ENCODE results near the gene ICA1L. TPM values are rescaled to one million over a fixed set of nuclear protein-coding genes. Genes with fewer than 3 reads are reported as not detected.

The ICA1L gene
- total and polyA plus RNA-seq, 2 of the 13 experiments (the other 11 are each of a cell fraction or from before 2014, with no cell fraction given) = 1.5 to 2.4 TPM

DNA sequence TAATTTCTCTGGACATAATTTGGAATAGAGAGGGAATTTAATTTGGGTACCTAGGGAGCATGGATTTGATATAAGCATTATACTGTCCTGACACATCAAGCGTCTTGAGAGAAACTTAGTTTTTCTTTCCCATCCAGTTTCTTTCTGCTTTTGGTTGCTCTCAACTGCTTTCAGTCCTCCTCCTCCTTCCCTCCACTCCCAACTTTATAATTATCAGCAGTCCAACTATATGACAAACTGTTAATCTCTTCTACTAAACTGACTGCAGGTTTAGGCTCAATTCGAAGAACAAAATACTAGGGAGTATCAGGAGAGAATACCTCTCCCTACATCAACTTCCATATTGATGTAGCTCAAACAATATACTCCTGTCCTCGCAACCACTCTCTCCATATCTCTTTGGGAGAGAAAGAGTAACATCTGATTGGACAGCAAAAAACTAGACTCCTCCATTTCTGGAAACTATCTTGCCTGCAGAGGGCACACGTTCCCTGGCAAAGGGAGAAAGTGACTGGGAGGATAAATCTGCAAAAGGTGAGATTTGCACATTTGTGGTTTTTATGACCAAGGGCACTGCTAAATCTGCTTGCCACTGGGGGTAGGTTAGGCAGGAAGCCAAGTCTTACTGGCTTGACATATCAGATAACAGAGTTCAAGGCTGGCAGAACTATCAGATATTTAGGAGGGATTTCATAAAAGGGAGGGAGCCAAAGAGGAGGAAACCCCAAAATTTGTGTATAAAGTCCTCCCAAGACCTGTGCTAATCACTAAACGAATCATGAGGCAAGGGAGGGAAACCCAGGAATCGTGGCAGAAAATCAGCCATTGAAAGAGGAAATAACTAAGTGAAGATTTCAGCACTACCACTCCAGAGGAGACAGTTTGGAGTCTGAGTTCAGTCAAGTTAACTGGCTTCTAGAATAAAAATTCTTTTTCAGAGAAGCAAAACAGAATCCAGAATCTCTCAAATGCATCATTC, 40.0 kb downstream of the ICA1L start (continued):
- no peak for TF ChIP-seq SOX13 (IDR thresholded peaks at IDR 0.05)
- 0 out of 4 replicates have a peak, but pooled peaks of 1 of the 2 experiments have one; percentile 17 for TF ChIP-seq SOX13 (CRISPR knock-in tag; conservative IDR thresholded peaks at IDR 0.05 in 1 of 2, IDR thresholded peaks at IDR 0.05 in 1 of 2)
- TF ChIP-seq, protein P1, sequence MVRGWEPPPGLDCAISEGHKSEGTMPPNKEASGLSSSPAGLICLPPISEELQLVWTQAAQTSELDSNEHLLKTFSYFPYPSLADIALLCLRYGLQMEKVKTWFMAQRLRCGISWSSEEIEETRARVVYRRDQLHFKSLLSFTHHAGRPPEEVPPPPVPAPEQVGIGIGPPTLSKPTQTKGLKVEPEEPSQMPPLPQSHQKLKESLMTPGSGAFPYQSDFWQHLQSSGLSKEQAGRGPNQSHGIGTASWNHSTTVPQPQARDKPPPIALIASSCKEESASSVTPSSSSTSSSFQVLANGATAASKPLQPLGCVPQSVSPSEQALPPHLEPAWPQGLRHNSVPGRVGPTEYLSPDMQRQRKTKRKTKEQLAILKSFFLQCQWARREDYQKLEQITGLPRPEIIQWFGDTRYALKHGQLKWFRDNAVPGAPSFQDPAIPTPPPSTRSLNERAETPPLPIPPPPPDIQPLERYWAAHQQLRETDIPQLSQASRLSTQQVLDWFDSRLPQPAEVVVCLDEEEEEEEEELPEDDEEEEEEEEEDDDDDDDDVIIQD (CRISPR knock-in tag; IDR thresholded peaks at IDR 0.05; ENCODE audit: low read depth) = 0 out of 2 replicates have a peak, but pooled peaks have one; percentile 73
- peak; percentile 69; the same call in 1 of the 2 replicates for TF ChIP-seq SMAD3 (CRISPR knock-in tag; IDR thresholded peaks at IDR 0.05)
- no peak for TF ChIP-seq SNAPC2 (CRISPR knock-in tag; IDR thresholded peaks at IDR 0.05)
- no peak for TF ChIP-seq ZNF441 (CRISPR knock-in tag; IDR thresholded peaks at IDR 0.05; ENCODE audit: borderline replicate concordance)
- TF ChIP-seq WIZ (CRISPR knock-in tag; IDR thresholded peaks at IDR 0.05) = no peak
- TF ChIP-seq ZNF3 (CRISPR knock-in tag; IDR thresholded peaks at IDR 0.05) = no peak
- TF ChIP-seq RFXANK (CRISPR knock-in tag; IDR thresholded peaks at IDR 0.05) = peak; percentile 80; the same call in 1 of the 2 replicates
- TF ChIP-seq KDM3A (CRISPR knock-in tag; IDR thresholded peaks at IDR 0.05; ENCODE audit: low read depth) = 0 out of 2 replicates have a peak, but pooled peaks have one; percentile 42
- TF ChIP-seq NFYC (CRISPR knock-in tag; IDR thresholded peaks at IDR 0.05) = peak; percentile 69
- peak; percentile 27; the same call in 1 of the 2 replicates for TF ChIP-seq SALL1 (CRISPR knock-in tag; IDR thresholded peaks at IDR 0.05)
- 0 out of 2 replicates have a peak, but pooled peaks have one; percentile 56 for TF ChIP-seq KMT2A (CRISPR knock-in tag; IDR thresholded peaks at IDR 0.05)
- no peak for TF ChIP-seq KDM5B (CRISPR knock-in tag; IDR thresholded peaks at IDR 0.05; ENCODE audit: borderline replicate concordance)
- peak; percentile 84 for TF ChIP-seq RAD21 (CRISPR knock-in tag; IDR thresholded peaks at IDR 0.05)
- peak; percentile 70 for TF ChIP-seq TEAD3 (CRISPR knock-in tag; optimal IDR thresholded peaks at IDR 0.05; ENCODE audit: borderline replicate concordance)
- TF ChIP-seq ZNF263 (CRISPR knock-in tag; IDR thresholded peaks at IDR 0.05) = peak; percentile 33; the same call in 1 of the 2 replicates
- TF ChIP-seq SOX6 (IDR thresholded peaks at IDR 0.05) = no peak
- 0 out of 2 replicates have a peak, but pooled peaks have one; percentile 31 for TF ChIP-seq SOX6 (CRISPR knock-in tag; IDR thresholded peaks at IDR 0.05)
- no peak for TF ChIP-seq ETV6 (CRISPR knock-in tag; conservative IDR thresholded peaks at IDR 0.05)
- TF ChIP-seq ZBTB46 (CRISPR knock-in tag; IDR thresholded peaks at IDR 0.05; ENCODE audit: borderline replicate concordance) = no peak
- TF ChIP-seq, protein P2, sequence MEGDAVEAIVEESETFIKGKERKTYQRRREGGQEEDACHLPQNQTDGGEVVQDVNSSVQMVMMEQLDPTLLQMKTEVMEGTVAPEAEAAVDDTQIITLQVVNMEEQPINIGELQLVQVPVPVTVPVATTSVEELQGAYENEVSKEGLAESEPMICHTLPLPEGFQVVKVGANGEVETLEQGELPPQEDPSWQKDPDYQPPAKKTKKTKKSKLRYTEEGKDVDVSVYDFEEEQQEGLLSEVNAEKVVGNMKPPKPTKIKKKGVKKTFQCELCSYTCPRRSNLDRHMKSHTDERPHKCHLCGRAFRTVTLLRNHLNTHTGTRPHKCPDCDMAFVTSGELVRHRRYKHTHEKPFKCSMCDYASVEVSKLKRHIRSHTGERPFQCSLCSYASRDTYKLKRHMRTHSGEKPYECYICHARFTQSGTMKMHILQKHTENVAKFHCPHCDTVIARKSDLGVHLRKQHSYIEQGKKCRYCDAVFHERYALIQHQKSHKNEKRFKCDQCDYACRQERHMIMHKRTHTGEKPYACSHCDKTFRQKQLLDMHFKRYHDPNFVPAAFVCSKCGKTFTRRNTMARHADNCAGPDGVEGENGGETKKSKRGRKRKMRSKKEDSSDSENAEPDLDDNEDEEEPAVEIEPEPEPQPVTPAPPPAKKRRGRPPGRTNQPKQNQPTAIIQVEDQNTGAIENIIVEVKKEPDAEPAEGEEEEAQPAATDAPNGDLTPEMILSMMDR (CRISPR knock-in tag; IDR thresholded peaks at IDR 0.05) = peak; percentile 95
- 0 out of 2 replicates have a peak, but pooled peaks have one; percentile 30 for TF ChIP-seq ATF1 (CRISPR knock-in tag; IDR thresholded peaks at IDR 0.05)
- TF ChIP-seq ZNF335 (CRISPR knock-in tag; IDR thresholded peaks at IDR 0.05) = 0 out of 2 replicates have a peak, but pooled peaks have one; percentile 18
- no peak for TF ChIP-seq FOXK1 (CRISPR knock-in tag; IDR thresholded peaks at IDR 0.05; ENCODE audit: borderline replicate concordance, low read depth)
- TF ChIP-seq ZNF580 (CRISPR knock-in tag; IDR thresholded peaks at IDR 0.05; ENCODE audit: borderline replicate concordance, low read depth) = peak; percentile 42; the same call in 1 of the 2 replicates

Measured in HepG2 (cell line).